Suppressor macrophage treated with lipopolysaccharide for 1 hour (primary cell): Measurements from ENCODE around the gene LILRB1.
"Not testable (repeated sequence)": the region's sequence is repeated elsewhere in the genome, so short reads cannot be mapped to it uniquely, and the experiment has no call there.

Experiments used
- DNase-seq, 3 donors: peaks; one replicate each; pipeline ENCODE4 v3.0.0-alpha.2; 2020 to 2022

LILRB1 gene

GRCh38 chr19:54662730-54663129, 32.4 kb downstream of the LILRB1 start, which contains the start of gene LILRB4:
LILRB4 (plus strand) TSS chr19:54662985; CDS start chr19:54663034, 49 bp downstream.
- DNase-seq = peak; percentile 94

- no peak for DNase-seq
These were observed 35.2 kb downstream of the LILRB1 start for GRCh38 chr19:54665530-54665929.

- no peak for DNase-seq
These were observed 36.9 kb downstream of the LILRB1 start for GRCh38 chr19:54667217-54667616.

- no peak for DNase-seq
These were observed 38.1 kb downstream of the LILRB1 start for GRCh38 chr19:54668353-54668752.

GRCh38 chr19:54670576-54671357, 40.5 kb downstream of the LILRB1 start:
- DNase-seq = peak; percentile 55 to 63 (median 60)

- DNase-seq = peak; percentile 55 to 69 (median 61)
These were observed 42.9 kb downstream of the LILRB1 start for GRCh38 chr19:54673222-54673621.

- peak; percentile 76 to 85 (median 84) for DNase-seq
These were observed 43.8 kb downstream of the LILRB1 start for GRCh38 chr19:54674021-54674617.

- DNase-seq = peak; percentile 76 to 86 (median 81)
These were observed 46.0 kb downstream of the LILRB1 start for GRCh38 chr19:54676210-54676834.

GRCh38 chr19:54677217-54677616, 46.9 kb downstream of the LILRB1 start:
- no peak for DNase-seq

- not testable (repeated sequence) for DNase-seq
These were observed 51.3 kb downstream of the LILRB1 start for GRCh38 chr19:54681596-54681995.

- DNase-seq = peak in 1 of 3 donors; percentile 50
These were observed 52.1 kb downstream of the LILRB1 start for GRCh38 chr19:54682306-54682856.

GRCh38 chr19:54684527-54684926, 54.2 kb downstream of the LILRB1 start:
- DNase-seq = peak; percentile 73 to 88 (median 83)
